GM12878 (cell line): ENCODE results near the gene ZNF507. TPM values are rescaled to one million over a fixed set of nuclear protein-coding genes. Genes with fewer than 3 reads are reported as not detected.

ENCODE experiments used
- ATAC-seq: fragments of 200-7000 bp; cut with Tn5 transposase; 3 replicates; pipeline ENCODE4 v1.9.1; 2020; ENCODE audit warnings: mild to moderate bottlenecking, moderate library complexity
- BruUV-seq: library from RNA; stranded (reverse); fragments of 400-500 nt; replicated peaks from 2 replicates; lab custom pipeline; 2021; lab: Mats Ljungman, UMichigan
- CTCF ChIA-PET: fragments of 300-600 bp; sonication (Branson Sonifier 250); formaldehyde crosslinking; extraction: SDS; loops from one replicate; lab custom pipeline; 2021; ENCODE audit warnings: inconsistent platforms; lab: Yijun Ruan, JAX
- POLR2A ChIA-PET: fragments of 350-600 bp; formaldehyde crosslinking; extraction: SDS; loops from one replicate; lab custom pipeline; 2021; ENCODE audit warnings: inconsistent platforms; lab: Charles Lee
- RAD21 ChIA-PET: fragments of 300-600 bp; sonication (Branson Sonifier 250); formaldehyde crosslinking; loops from one replicate; lab custom pipeline; 2023; ENCODE audit warnings: antibody characterized with exemption; ENCODE audit not compliant: unreplicated experiment; lab: Charles Lee
- SMC1A ChIA-PET: fragments of 300-600 bp; sonication (Branson Sonifier 250); formaldehyde crosslinking; loops from one replicate; lab custom pipeline; 2023; ENCODE audit not compliant: unreplicated experiment, uncharacterized antibody; lab: Charles Lee
- DNase-seq: peaks from one replicate; pipeline ENCODE4 v3.0.0-alpha.2; 2011; ENCODE audit warnings: low read depth, low spot score
- FAIRE-seq: peaks from 3 replicates; lab custom pipeline; 2011; peaks lifted over from hg19 to GRCh38; lab: Jason Lieb, UNC
- H2AFZ ChIP-seq: 2 replicates; pipeline ENCODE4 v1.6.0; 2011; ENCODE audit warnings: low read depth, low read length, control low read depth; ENCODE audit not compliant: control insufficient read depth
- H3K27ac ChIP-seq: 2 replicates; pipeline ENCODE4 v1.5.1; 2011; ENCODE audit warnings: control low read depth; ENCODE audit not compliant: control insufficient read depth, insufficient read depth
- H3K27me3 ChIP-seq, 2 experiments: replicated peaks in 1 of 2; 2 replicates each; pipeline versions ENCODE4 v1.6.0 to v1.6.1; 2011; ENCODE audit warnings: low read length in 1 of 2; ENCODE audit not compliant: control insufficient read depth in 2 of 2, insufficient read depth in 2 of 2
- H3K36me3 ChIP-seq, 2 experiments: 2 replicates each; pipeline ENCODE4 v1.5.1; 2011; ENCODE audit warnings: low read length in 1 of 2; ENCODE audit not compliant: control insufficient read depth in 2 of 2, insufficient read depth in 2 of 2
- H3K4me1 ChIP-seq: 2 replicates; pipeline ENCODE4 v1.6.1; 2011; ENCODE audit warnings: mild to moderate bottlenecking, low read length, moderate library complexity, mixed read lengths; ENCODE audit not compliant: control insufficient read depth, insufficient read depth
- H3K4me2 ChIP-seq: 2 replicates; pipeline ENCODE4 v1.6.0; 2011; ENCODE audit warnings: control low read depth; ENCODE audit not compliant: control insufficient read depth, insufficient read depth
- H3K4me3 ChIP-seq: fragments of 200-600 bp; sonication (generic); 2 replicates; pipeline ENCODE4 v1.5.1; 2016
- H3K79me2 ChIP-seq: 2 replicates; pipeline ENCODE4 v1.6.0; 2011; ENCODE audit warnings: low read length; ENCODE audit not compliant: control insufficient read depth, insufficient read depth
- H3K9ac ChIP-seq: 2 replicates; pipeline ENCODE4 v1.8.0; 2011; ENCODE audit warnings: low read length, control low read depth, mixed read lengths; ENCODE audit not compliant: control insufficient read depth, insufficient read depth
- H3K9me3 ChIP-seq: replicated peaks from 3 replicates; pipeline ENCODE4 v1.5.1; 2011; ENCODE audit warnings: mild to moderate bottlenecking, low read length; ENCODE audit not compliant: control insufficient read depth, insufficient read depth
- H4K20me1 ChIP-seq: 2 replicates; pipeline ENCODE4 v1.6.0; 2011; ENCODE audit not compliant: control insufficient read depth, insufficient read depth
- ATF3 ChIP-seq: IDR thresholded peaks from 2 replicates; pipeline ENCODE4 v1.6.1; 2011; ENCODE audit warnings: low read depth, mild to moderate bottlenecking, low read length, moderate library complexity, borderline replicate concordance; ENCODE audit errors: extremely low read depth
- BCLAF1 ChIP-seq: fragments of 450-650 bp; IDR thresholded peaks from 2 replicates; pipeline ENCODE4 v1.6.1; 2017; ENCODE audit warnings: antibody characterized with exemption, mild to moderate bottlenecking, moderate library complexity
- HCFC1 ChIP-seq: fragments of 150-350 bp; IDR thresholded peaks from 2 replicates; pipeline ENCODE4 v1.6.1; 2014; ENCODE audit warnings: low read length
- HDGF ChIP-seq: fragments of 450-650 bp; IDR thresholded peaks from 2 replicates; pipeline ENCODE4 v1.6.1; 2016; ENCODE audit warnings: antibody characterized with exemption
- IRF3 ChIP-seq: fragments of 450-650 bp; IDR thresholded peaks from 2 replicates; pipeline ENCODE4 v1.6.1; 2014; ENCODE audit warnings: mild to moderate bottlenecking
- MLLT1 ChIP-seq: fragments of 450-650 bp; IDR thresholded peaks from 2 replicates; pipeline ENCODE4 v1.6.1; 2016; ENCODE audit warnings: mild to moderate bottlenecking
- NRF1 ChIP-seq: conservative IDR thresholded peaks from 2 replicates; pipeline ENCODE4 v1.6.1; 2011; ENCODE audit warnings: mild to moderate bottlenecking, low read depth, low read length, improper control_type of control experiment
- PAX8 ChIP-seq: fragments of 450-650 bp; IDR thresholded peaks from 2 replicates; pipeline ENCODE4 v1.6.1; 2017; ENCODE audit warnings: mild to moderate bottlenecking, moderate library complexity
- PBX3 ChIP-seq: IDR thresholded peaks from 2 replicates; pipeline ENCODE4 v1.6.1; 2011; ENCODE audit warnings: mild to moderate bottlenecking, low read depth, low read length, moderate library complexity; ENCODE audit not compliant: insufficient replicate concordance
- POLR2AphosphoS5 ChIP-seq: IDR thresholded peaks from 2 replicates; pipeline ENCODE4 v1.6.1; 2011; ENCODE audit warnings: mild to moderate bottlenecking, low read length, inconsistent platforms
- SMC3 ChIP-seq: IDR thresholded peaks from 2 replicates; pipeline ENCODE4 v1.6.1; 2011; ENCODE audit warnings: low read length, improper control_type of control experiment, borderline replicate concordance
- ZBTB40 ChIP-seq: fragments of 450-650 bp; IDR thresholded peaks from 2 replicates; pipeline ENCODE4 v1.6.1; 2016; ENCODE audit warnings: mild to moderate bottlenecking, moderate library complexity, borderline replicate concordance
- WGBS: methylation state at CpG from one replicate; pipeline ENCODE4 v1.1.6; 2016; ENCODE audit warnings: low lambda C conversion rate; ENCODE audit not compliant: insufficient replicate concordance, insufficient coverage; ENCODE audit errors: missing lambda C conversion rate; 5-methylcytosine and 5-hydroxymethylcytosine counted together
- in situ Hi-C: fragments of 300-500 bp; cut with MboI; formaldehyde crosslinking; loops from 9 replicates; pipeline ENCODE4 v1.14.3; 2018; ENCODE audit warnings: mixed read lengths
- intact Hi-C: fragments of 100-400 bp; cut with micrococcal nuclease; formaldehyde crosslinking; loops from one replicate; pipeline ENCODE4 v1.14.2; 2022; ENCODE audit not compliant: unreplicated experiment
- polyA plus RNA-seq, 11 experiments: library from polyadenylated mRNA; depleted of rRNA in 4 of 11; unstranded in 6 of 11; stranded (reverse) in 5 of 11; fragments of >200 nt; fragmentation: Nextera tagmentation in 4 of 11; fragmentation: Illumina TruSeq in 1 of 11; extraction: Ambion mirVana in 4 of 11; extraction: Trizol in 1 of 11; gene quantifications; 1 replicate in 1 of 11; 2 replicates in 10 of 11; pipeline versions ENCODE4 v1.2.1 to v1.2.3, GENCODE V29; 2011 to 2016; ENCODE audit warnings: inconsistent platforms in 2 of 11, missing spikeins in 2 of 11, low read depth in 1 of 11
- total RNA-seq, 4 experiments: library from RNA; depleted of rRNA in 3 of 4; stranded (reverse); fragments of >200 nt in 3 of 4; fragmentation: Illumina TruSeq in 1 of 4; extraction: Trizol in 1 of 4; gene quantifications; 2 replicates each; pipeline versions ENCODE4 v1.2.1 to v1.2.3, GENCODE V29; 2013 to 2021

Gene ZNF507
- total and polyA plus RNA-seq, 10 of the 15 experiments (the other 5 are each of a cell fraction or from before 2014, with no cell fraction given), result 2.3 to 18.4 (median 10.1) TPM

- TF ChIP-seq MLLT1 (no peak), ATF3 (no peak), SMC3 (no peak), HDGF (no peak), PBX3 (no peak)
Observed at GRCh38 chr19:32415246-32415645, 69.8 kb downstream of the ZNF507 start (continued).

GRCh38 chr19:32415669-32416068 lies 70.3 kb downstream of the ZNF507 start:
- DNase-seq, result no peak
- SMC1A ChIA-PET, result no interaction called here
- RAD21 ChIA-PET, result no interaction called here
- no peaks in the 10 kb centered on the region for H3K4me1 ChIP-seq
- no peak overlapping the region for H2AFZ ChIP-seq
- H3K79me2 ChIP-seq, result no peaks in the 10 kb centered on the region
- FAIRE-seq, result no peak
- H4K20me1 ChIP-seq, result no peaks in the 10 kb centered on the region
- no TSS peak for BruUV-seq
- H3K9ac ChIP-seq, result no peak overlapping the region
- POLR2A ChIA-PET, result no interaction called here
- in situ Hi-C loops (no loop called here), intact Hi-C loops (no loop called here)
- WGBS, result 100% methylated on average over 5 of the region's 5 CpGs
- H3K4me2 ChIP-seq, result no peak overlapping the region
- no peaks in the 10 kb centered on the region for H3K9me3 ChIP-seq
- CTCF ChIA-PET, result no interaction called here
- H3K36me3 ChIP-seq, result peaks cover 0 to 1% of the 10 kb centered on the region in 2 experiments; a peak in 3 of 4 replicates
- H3K4me3 ChIP-seq, result no peak overlapping the region
- no peaks in the 10 kb centered on the region for H3K27me3 ChIP-seq
- H3K27ac ChIP-seq, result no peak overlapping the region
- no peak for ATAC-seq
- TF ChIP-seq HCFC1 (no peak), IRF3 (no peak), PAX8 (no peak), NRF1 (no peak), BCLAF1 (no peak), POLR2AphosphoS5 (no peak), ZBTB40 (no peak)
